Measurements from ENCODE around the gene SP140L.
"Not testable (repeated sequence)": the region's sequence is repeated elsewhere in the genome, so short reads cannot be mapped to it uniquely, and the experiment has no call there.

- TF ChIP-seq POLR2A (IDR thresholded peaks at IDR 0.05; ENCODE audit: low read depth, low read length); TAF1 (IDR thresholded peaks at IDR 0.05; ENCODE audit: borderline replicate concordance, low read depth, low read length): not testable (repeated sequence)
Observed at GRCh38 chr2:230401026-230401425, 74.0 kb downstream of the SP140L start.

All from GM12892 (cell line).